HCT116 (cell line): ENCODE measurements around the gene SRGN. TPM values are rescaled to one million over a fixed set of nuclear protein-coding genes. Genes with fewer than 3 reads are reported as not detected.

Source experiments
- ATAC-seq: fragments of 200-7000 bp; cut with Tn5 transposase; 2 replicates; pipeline ENCODE4 v1.9.1; 2020; ENCODE audit warnings: mild to moderate bottlenecking, moderate library complexity
- BruUV-seq: library from RNA; stranded (reverse); fragments of 400-500 nt; replicated peaks from 2 replicates; lab custom pipeline; 2021; lab: Mats Ljungman, UMichigan
- CTCF ChIA-PET: fragments of 300-600 bp; sonication (Branson Sonifier 250); formaldehyde crosslinking; loops from one replicate; lab custom pipeline; 2021; ENCODE audit warnings: antibody characterized with exemption; lab: Charles Lee
- POLR2A ChIA-PET: fragments of 300-600, 350-600 bp; sonication (Branson Sonifier 250); formaldehyde crosslinking; loops from one replicate; lab custom pipeline; 2021; ENCODE audit warnings: antibody characterized with exemption; lab: Charles Lee
- RAD21 ChIA-PET, 2 experiments: fragments of 300-600 bp; sonication (Branson Sonifier 250); formaldehyde crosslinking; loops; one replicate each; lab custom pipeline; 2023; ENCODE audit warnings: low total read pairs in 2 of 2; ENCODE audit not compliant: uncharacterized antibody in 2 of 2, unreplicated experiment in 2 of 2, low non-redundant PET in 1 of 2; lab: Charles Lee
- DNase-seq: peaks from one replicate; pipeline ENCODE4 v3.0.0-alpha.2; 2010; ENCODE audit warnings: low read depth, low spot score
- H2AFZ ChIP-seq: fragments of 200-600 bp; shearing (Covaris generic), sonication (generic); 2 replicates; pipeline ENCODE4 v1.6.1; 2017; ENCODE audit warnings: low read depth, mixed run types, mixed read lengths, antibody characterized with exemption, low read length; ENCODE audit not compliant: poor library complexity, severe bottlenecking
- H3K27ac ChIP-seq: 2 replicates; pipeline ENCODE4 v1.5.1; 2012; ENCODE audit warnings: low read depth, low read length
- H3K27me3 ChIP-seq: fragments of 200-600 bp; sonication (generic); 2 replicates; pipeline ENCODE4 v1.6.1; 2016; ENCODE audit warnings: mixed run types, low read length, mixed read lengths; ENCODE audit not compliant: insufficient read depth
- H3K36me3 ChIP-seq, 2 experiments: fragments of 200-500 bp in 1 of 2; fragments of 200-600 bp in 1 of 2; sonication (Bioruptor generic) in 1 of 2; sonication (generic) in 1 of 2; 2 replicates each; pipeline versions ENCODE4 v1.5.1 to v1.6.1; 2014 to 2016; ENCODE audit warnings: low read length in 2 of 2, inconsistent platforms in 1 of 2, mixed read lengths in 1 of 2, mixed run types in 1 of 2; ENCODE audit not compliant: insufficient read depth in 2 of 2, control insufficient read depth in 1 of 2
- H3K4me1 ChIP-seq, 2 experiments: fragments of 200-600 bp in 1 of 2; sonication (generic) in 1 of 2; 2 replicates each; pipeline versions ENCODE4 v1.5.1 to v1.6.1; 2012 to 2017; ENCODE audit warnings: low read length in 2 of 2, inconsistent platforms in 1 of 2, mild to moderate bottlenecking in 1 of 2, mixed read lengths in 1 of 2, mixed run types in 1 of 2, moderate library complexity in 1 of 2; ENCODE audit not compliant: insufficient read depth in 2 of 2, control insufficient read depth in 1 of 2
- H3K4me2 ChIP-seq: fragments of 200-600 bp; sonication (generic); 2 replicates; pipeline ENCODE4 v1.6.1; 2017; ENCODE audit warnings: mixed run types, low read length, mixed read lengths
- H3K4me3 ChIP-seq, 2 experiments: fragments of 200-600 bp in 1 of 2; sonication (generic) in 1 of 2; replicated peaks in 1 of 2; 2 replicates each; pipeline ENCODE4 v1.5.1; 2011 to 2016; ENCODE audit warnings: low read length in 2 of 2, control low read depth in 1 of 2, low read depth in 1 of 2, mild to moderate bottlenecking in 1 of 2, mixed read lengths in 1 of 2, mixed run types in 1 of 2
- H3K79me2 ChIP-seq: fragments of 200-600 bp; sonication (generic); 2 replicates; pipeline ENCODE4 v1.6.1; 2017; ENCODE audit warnings: mild to moderate bottlenecking, mixed run types, low read length, moderate library complexity, mixed read lengths; ENCODE audit not compliant: insufficient read depth
- H3K9ac ChIP-seq: fragments of 200-600 bp; sonication (generic); 2 replicates; pipeline ENCODE4 v1.6.1; 2016; ENCODE audit warnings: low read length, mixed read lengths
- H3K9me2 ChIP-seq: fragments of 200-600 bp; sonication (generic), shearing (Covaris generic); 2 replicates; pipeline ENCODE4 v1.6.1; 2017; ENCODE audit warnings: mixed run types, mild to moderate bottlenecking, moderate library complexity; ENCODE audit not compliant: insufficient read depth
- H3K9me3 ChIP-seq, 2 experiments: fragments of 200-500 bp in 1 of 2; fragments of 200-600 bp in 1 of 2; sonication (Bioruptor generic) in 1 of 2; sonication (generic) in 1 of 2; 2 replicates each; pipeline ENCODE4 v1.6.1; 2014 to 2017; ENCODE audit warnings: low read length in 2 of 2, mixed read lengths in 2 of 2, inconsistent platforms in 1 of 2, low read depth in 1 of 2, mild to moderate bottlenecking in 1 of 2, mixed run types in 1 of 2, moderate library complexity in 1 of 2; ENCODE audit not compliant: control insufficient read depth in 1 of 2, insufficient read depth in 1 of 2
- H4K20me1 ChIP-seq: fragments of 200-600 bp; sonication (generic), shearing (Covaris generic); 2 replicates; pipeline ENCODE4 v1.6.1; 2017; ENCODE audit warnings: mixed run types, mild to moderate bottlenecking, moderate library complexity; ENCODE audit not compliant: insufficient read depth
- CBX3 ChIP-seq: IDR thresholded peaks from 2 replicates; pipeline ENCODE4 v1.6.1; 2012; ENCODE audit warnings: low read depth
- CEBPB ChIP-seq: IDR thresholded peaks from 2 replicates; pipeline ENCODE4 v1.6.1; 2012; ENCODE audit warnings: low read depth
- EGR1 ChIP-seq: IDR thresholded peaks from 2 replicates; pipeline ENCODE4 v1.6.1; 2012; ENCODE audit warnings: low read depth
- ELF1 ChIP-seq: IDR thresholded peaks from 2 replicates; pipeline ENCODE4 v1.6.1; 2012; ENCODE audit warnings: low read depth, borderline replicate concordance
- EZH2 ChIP-seq: fragments of 200-600 bp; sonication (generic); IDR thresholded peaks from 2 replicates; pipeline ENCODE4 v1.6.1; 2017; ENCODE audit warnings: antibody characterized with exemption, mixed run types
- EZH2phosphoT487 ChIP-seq: fragments of 200-600 bp; IDR thresholded peaks from 2 replicates; pipeline ENCODE4 v1.6.1; 2018; ENCODE audit warnings: antibody characterized with exemption, borderline replicate concordance
- FOSL1 ChIP-seq: IDR thresholded peaks from 2 replicates; pipeline ENCODE4 v1.6.1; 2012; ENCODE audit warnings: low read depth
- JUND ChIP-seq: IDR thresholded peaks from 2 replicates; pipeline ENCODE4 v1.6.1; 2012
- RAD21 ChIP-seq: IDR thresholded peaks from 2 replicates; pipeline ENCODE4 v1.6.1; 2012; ENCODE audit warnings: low read depth, mild to moderate bottlenecking
- SP1 ChIP-seq: IDR thresholded peaks from 2 replicates; pipeline ENCODE4 v1.6.1; 2012; ENCODE audit warnings: low read depth
- SRF ChIP-seq: IDR thresholded peaks from 2 replicates; pipeline ENCODE4 v1.6.1; 2012; ENCODE audit warnings: low read depth
- YY1 ChIP-seq: IDR thresholded peaks from 2 replicates; pipeline ENCODE4 v1.6.1; 2011; ENCODE audit warnings: low read length, low read depth, moderate library complexity, mild to moderate bottlenecking; ENCODE audit not compliant: insufficient replicate concordance; ENCODE audit errors: extremely low read depth
- ZFX ChIP-seq: fragments of 450-650 bp; IDR thresholded peaks from 2 replicates; pipeline ENCODE4 v1.6.1; 2017
- intact Hi-C: fragments of 100-400 bp; cut with micrococcal nuclease; formaldehyde crosslinking; loops from 2 replicates; pipeline ENCODE4 v1.10.0; 2022
- total RNA-seq: library from RNA; stranded (reverse); gene quantifications from one replicate; pipeline ENCODE4 v1.2.1, GENCODE V29; 2021; ENCODE audit not compliant: unreplicated experiment
- TF ChIP-seq, protein P1 (sequence below), 3 experiments: fragments of 200-600 bp in 1 of 3; sonication (generic) in 1 of 3; IDR thresholded peaks in 2 of 3; conservative IDR thresholded peaks in 1 of 3; 2 replicates each; pipeline ENCODE4 v1.5.1; 2012 to 2017; ENCODE audit warnings: low read depth in 2 of 3, low read length in 2 of 3, antibody characterized with exemption in 1 of 3, borderline replicate concordance in 1 of 3, control low read depth in 1 of 3, mild to moderate bottlenecking in 1 of 3, mixed read lengths in 1 of 3, mixed run types in 1 of 3, moderate library complexity in 1 of 3; ENCODE audit not compliant: insufficient read depth in 1 of 3
- TF ChIP-seq, protein P2 (sequence below): IDR thresholded peaks from 2 replicates; pipeline ENCODE4 v1.6.1; 2012
- TF ChIP-seq, protein P3 (sequence below): IDR thresholded peaks from 2 replicates; pipeline ENCODE4 v1.6.1; 2012
- TF ChIP-seq, protein P4 (sequence below): IDR thresholded peaks from 2 replicates; pipeline ENCODE4 v1.6.1; 2011; ENCODE audit warnings: mild to moderate bottlenecking, low read length, moderate library complexity; ENCODE audit not compliant: insufficient replicate concordance; ENCODE audit errors: extremely low read depth
- TF ChIP-seq, protein P5 (sequence below): IDR thresholded peaks from 2 replicates; pipeline ENCODE4 v1.6.1; 2012; ENCODE audit warnings: low read depth

SRGN gene
- total RNA-seq, 1 experiment from 2014 or later = 1.8 TPM

DNA sequence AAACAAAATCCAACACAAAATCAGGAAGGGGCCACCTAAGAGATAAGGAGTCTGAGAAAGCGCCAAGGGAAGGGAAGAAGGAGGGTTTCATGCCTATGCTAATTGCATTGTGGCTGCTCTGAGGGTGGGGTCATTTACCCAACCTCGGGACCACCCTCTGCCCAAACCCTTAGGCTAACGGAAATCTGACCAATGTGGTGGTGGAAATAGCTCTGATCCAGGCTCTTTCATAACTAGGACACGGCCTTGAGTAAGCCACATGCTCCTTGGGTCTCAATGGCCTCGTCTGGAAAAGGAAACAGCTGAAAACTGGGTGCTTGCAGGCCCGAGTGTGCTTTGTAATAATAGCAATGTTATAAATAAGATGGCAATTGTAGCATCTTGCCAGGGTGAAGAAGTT is 14.9 kb upstream of the SRGN start:
- RAD21 ChIA-PET = no interaction called here
- Histone ChIP-seq H3K9me3 (no peaks in the 10 kb centered on the region), H3K9ac (no peak overlapping the region), H3K79me2 (no peaks in the 10 kb centered on the region), H3K9me2 (no peaks in the 10 kb centered on the region), H3K27me3 (no peaks in the 10 kb centered on the region), H4K20me1 (no peaks in the 10 kb centered on the region), H3K4me2 (no peak overlapping the region), H3K36me3 (no peaks in the 10 kb centered on the region), H3K4me1 (no peaks in the 10 kb centered on the region), H3K4me3 (no peak overlapping the region), H2AFZ (no peak overlapping the region), H3K27ac (no peak overlapping the region)
- POLR2A ChIA-PET = no interaction called here
- intact Hi-C loops = no loop called here
- CTCF ChIA-PET = no interaction called here
- no peak for ATAC-seq
- BruUV-seq = no TSS peak
- TF ChIP-seq, protein P1, sequence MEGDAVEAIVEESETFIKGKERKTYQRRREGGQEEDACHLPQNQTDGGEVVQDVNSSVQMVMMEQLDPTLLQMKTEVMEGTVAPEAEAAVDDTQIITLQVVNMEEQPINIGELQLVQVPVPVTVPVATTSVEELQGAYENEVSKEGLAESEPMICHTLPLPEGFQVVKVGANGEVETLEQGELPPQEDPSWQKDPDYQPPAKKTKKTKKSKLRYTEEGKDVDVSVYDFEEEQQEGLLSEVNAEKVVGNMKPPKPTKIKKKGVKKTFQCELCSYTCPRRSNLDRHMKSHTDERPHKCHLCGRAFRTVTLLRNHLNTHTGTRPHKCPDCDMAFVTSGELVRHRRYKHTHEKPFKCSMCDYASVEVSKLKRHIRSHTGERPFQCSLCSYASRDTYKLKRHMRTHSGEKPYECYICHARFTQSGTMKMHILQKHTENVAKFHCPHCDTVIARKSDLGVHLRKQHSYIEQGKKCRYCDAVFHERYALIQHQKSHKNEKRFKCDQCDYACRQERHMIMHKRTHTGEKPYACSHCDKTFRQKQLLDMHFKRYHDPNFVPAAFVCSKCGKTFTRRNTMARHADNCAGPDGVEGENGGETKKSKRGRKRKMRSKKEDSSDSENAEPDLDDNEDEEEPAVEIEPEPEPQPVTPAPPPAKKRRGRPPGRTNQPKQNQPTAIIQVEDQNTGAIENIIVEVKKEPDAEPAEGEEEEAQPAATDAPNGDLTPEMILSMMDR (IDR thresholded peaks at IDR 0.05 in 2 of 3, conservative IDR thresholded peaks at IDR 0.05 in 1 of 3; ENCODE audit: borderline replicate concordance in 1 of 3, insufficient read depth in 1 of 3, low read depth in 2 of 3, low read length in 2 of 3) = no peak
- no peak for TF ChIP-seq EGR1
- TF ChIP-seq EZH2 = no peak
- TF ChIP-seq, protein P2, sequence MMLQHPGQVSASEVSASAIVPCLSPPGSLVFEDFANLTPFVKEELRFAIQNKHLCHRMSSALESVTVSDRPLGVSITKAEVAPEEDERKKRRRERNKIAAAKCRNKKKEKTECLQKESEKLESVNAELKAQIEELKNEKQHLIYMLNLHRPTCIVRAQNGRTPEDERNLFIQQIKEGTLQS = no peak
- TF ChIP-seq FOSL1 = no peak
- TF ChIP-seq, protein P3, sequence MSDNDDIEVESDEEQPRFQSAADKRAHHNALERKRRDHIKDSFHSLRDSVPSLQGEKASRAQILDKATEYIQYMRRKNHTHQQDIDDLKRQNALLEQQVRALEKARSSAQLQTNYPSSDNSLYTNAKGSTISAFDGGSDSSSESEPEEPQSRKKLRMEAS = no peak
- no peak for TF ChIP-seq ELF1
- no peak for TF ChIP-seq EZH2phosphoT487
- no peak for TF ChIP-seq SP1
- no peak for TF ChIP-seq YY1
- TF ChIP-seq RAD21 = no peak
- TF ChIP-seq CEBPB = no peak
- TF ChIP-seq JUND = no peak
- TF ChIP-seq, protein P4, sequence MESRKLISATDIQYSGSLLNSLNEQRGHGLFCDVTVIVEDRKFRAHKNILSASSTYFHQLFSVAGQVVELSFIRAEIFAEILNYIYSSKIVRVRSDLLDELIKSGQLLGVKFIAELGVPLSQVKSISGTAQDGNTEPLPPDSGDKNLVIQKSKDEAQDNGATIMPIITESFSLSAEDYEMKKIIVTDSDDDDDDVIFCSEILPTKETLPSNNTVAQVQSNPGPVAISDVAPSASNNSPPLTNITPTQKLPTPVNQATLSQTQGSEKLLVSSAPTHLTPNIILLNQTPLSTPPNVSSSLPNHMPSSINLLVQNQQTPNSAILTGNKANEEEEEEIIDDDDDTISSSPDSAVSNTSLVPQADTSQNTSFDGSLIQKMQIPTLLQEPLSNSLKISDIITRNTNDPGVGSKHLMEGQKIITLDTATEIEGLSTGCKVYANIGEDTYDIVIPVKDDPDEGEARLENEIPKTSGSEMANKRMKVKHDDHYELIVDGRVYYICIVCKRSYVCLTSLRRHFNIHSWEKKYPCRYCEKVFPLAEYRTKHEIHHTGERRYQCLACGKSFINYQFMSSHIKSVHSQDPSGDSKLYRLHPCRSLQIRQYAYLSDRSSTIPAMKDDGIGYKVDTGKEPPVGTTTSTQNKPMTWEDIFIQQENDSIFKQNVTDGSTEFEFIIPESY = no peak
- no peak for TF ChIP-seq SRF
- TF ChIP-seq CBX3 = no peak
- TF ChIP-seq ZFX = no peak
- TF ChIP-seq, protein P5, sequence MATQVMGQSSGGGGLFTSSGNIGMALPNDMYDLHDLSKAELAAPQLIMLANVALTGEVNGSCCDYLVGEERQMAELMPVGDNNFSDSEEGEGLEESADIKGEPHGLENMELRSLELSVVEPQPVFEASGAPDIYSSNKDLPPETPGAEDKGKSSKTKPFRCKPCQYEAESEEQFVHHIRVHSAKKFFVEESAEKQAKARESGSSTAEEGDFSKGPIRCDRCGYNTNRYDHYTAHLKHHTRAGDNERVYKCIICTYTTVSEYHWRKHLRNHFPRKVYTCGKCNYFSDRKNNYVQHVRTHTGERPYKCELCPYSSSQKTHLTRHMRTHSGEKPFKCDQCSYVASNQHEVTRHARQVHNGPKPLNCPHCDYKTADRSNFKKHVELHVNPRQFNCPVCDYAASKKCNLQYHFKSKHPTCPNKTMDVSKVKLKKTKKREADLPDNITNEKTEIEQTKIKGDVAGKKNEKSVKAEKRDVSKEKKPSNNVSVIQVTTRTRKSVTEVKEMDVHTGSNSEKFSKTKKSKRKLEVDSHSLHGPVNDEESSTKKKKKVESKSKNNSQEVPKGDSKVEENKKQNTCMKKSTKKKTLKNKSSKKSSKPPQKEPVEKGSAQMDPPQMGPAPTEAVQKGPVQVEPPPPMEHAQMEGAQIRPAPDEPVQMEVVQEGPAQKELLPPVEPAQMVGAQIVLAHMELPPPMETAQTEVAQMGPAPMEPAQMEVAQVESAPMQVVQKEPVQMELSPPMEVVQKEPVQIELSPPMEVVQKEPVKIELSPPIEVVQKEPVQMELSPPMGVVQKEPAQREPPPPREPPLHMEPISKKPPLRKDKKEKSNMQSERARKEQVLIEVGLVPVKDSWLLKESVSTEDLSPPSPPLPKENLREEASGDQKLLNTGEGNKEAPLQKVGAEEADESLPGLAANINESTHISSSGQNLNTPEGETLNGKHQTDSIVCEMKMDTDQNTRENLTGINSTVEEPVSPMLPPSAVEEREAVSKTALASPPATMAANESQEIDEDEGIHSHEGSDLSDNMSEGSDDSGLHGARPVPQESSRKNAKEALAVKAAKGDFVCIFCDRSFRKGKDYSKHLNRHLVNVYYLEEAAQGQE = no peak
- no peak for DNase-seq
